HepG2 (cell line): Measurements from ENCODE around the gene ZNF888. TPM values are rescaled to one million over a fixed set of nuclear protein-coding genes. Genes with fewer than 3 reads are reported as not detected.
A peak's percentile ranks its signal among the peaks of the same experiment; 100 is the strongest.

Experiments
- ATAC-seq: fragments of 200-7000 bp; cut with Tn5 transposase; 3 replicates; pipeline ENCODE4 v1.9.1; 2020; ENCODE audit warnings: mild to moderate bottlenecking, moderate library complexity
- BruUV-seq: library from RNA; stranded (reverse); fragments of 400-500 nt; replicated peaks from 2 replicates; lab custom pipeline; 2021; lab: Mats Ljungman, UMichigan
- CTCF ChIA-PET: fragments of 300-600 bp; formaldehyde crosslinking; extraction: SDS; loops from one replicate; lab custom pipeline; 2021; ENCODE audit warnings: low total read pairs, inconsistent platforms, low intra/inter-chr PET ratio; lab: Yijun Ruan, JAX
- POLR2A ChIA-PET: fragments of 350-600 bp; sonication (Branson Sonifier 250); formaldehyde crosslinking; loops from one replicate; lab custom pipeline; 2020; ENCODE audit warnings: antibody characterized with exemption, inconsistent platforms; lab: Yijun Ruan, JAX
- DNase-seq: peaks from one replicate; pipeline ENCODE4 v3.0.0-alpha.2; 2015; ENCODE audit warnings: low spot score
- FAIRE-seq: peaks from 3 replicates; lab custom pipeline; 2011; peaks lifted over from hg19 to GRCh38; lab: Jason Lieb, UNC
- H2AFZ ChIP-seq: one replicate; pipeline ENCODE4 v1.6.1; 2011; ENCODE audit warnings: low read length, inconsistent platforms
- H3K27ac ChIP-seq: fragments of 300-600 bp; 3 replicates; pipeline ENCODE4 v1.8.0; 2011; ENCODE audit warnings: mixed run types, mild to moderate bottlenecking, mixed read lengths, low read length, inconsistent platforms; ENCODE audit not compliant: insufficient read depth; ENCODE audit errors: extremely low read length
- H3K27me3 ChIP-seq, 2 experiments: fragments of 200-600 bp in 1 of 2; 2 replicates in 1 of 2; 3 replicates in 1 of 2; pipeline versions ENCODE4 v1.6.0 to v1.8.0; 2011; ENCODE audit warnings: low read length in 2 of 2, mild to moderate bottlenecking in 2 of 2, moderate library complexity in 2 of 2, inconsistent platforms in 1 of 2; ENCODE audit not compliant: insufficient read depth in 2 of 2, control insufficient read depth in 1 of 2
- H3K36me3 ChIP-seq, 2 experiments: fragments of 200-600 bp in 1 of 2; replicated peaks in 1 of 2; 2 replicates in 1 of 2; 3 replicates in 1 of 2; pipeline versions ENCODE4 v1.5.1 to v1.8.0; 2011; ENCODE audit warnings: low read length in 2 of 2, inconsistent platforms in 1 of 2; ENCODE audit not compliant: insufficient read depth in 2 of 2, control insufficient read depth in 1 of 2
- H3K4me1 ChIP-seq: 2 replicates; pipeline ENCODE4 v1.5.1; 2012; ENCODE audit warnings: low read length, inconsistent platforms; ENCODE audit not compliant: insufficient read depth
- H3K4me2 ChIP-seq: 2 replicates; pipeline ENCODE4 v1.6.0; 2011; ENCODE audit warnings: low read depth, low read length, inconsistent platforms
- H3K4me3 ChIP-seq, 3 experiments: fragments of 200-600 bp in 1 of 3; sonication (generic), shearing (Covaris generic) in 1 of 3; replicated peaks in 1 of 3; 2 replicates each; pipeline ENCODE4 v1.5.1; 2011 to 2016; ENCODE audit warnings: low read length in 3 of 3, inconsistent platforms in 2 of 3, low read depth in 2 of 3, mild to moderate bottlenecking in 2 of 3, control low read depth in 1 of 3, mixed read lengths in 1 of 3; ENCODE audit not compliant: insufficient read depth in 1 of 3
- H3K79me2 ChIP-seq: one replicate; pipeline ENCODE4 v1.6.1; 2011; ENCODE audit warnings: low read length, inconsistent platforms; ENCODE audit not compliant: insufficient read depth
- H3K9ac ChIP-seq: 2 replicates; pipeline ENCODE4 v1.6.0; 2011; ENCODE audit warnings: mild to moderate bottlenecking, low read depth, low read length, inconsistent platforms; ENCODE audit not compliant: insufficient read depth
- H3K9me3 ChIP-seq: 2 replicates; pipeline ENCODE4 v1.5.1; 2012; ENCODE audit warnings: mild to moderate bottlenecking, low read length
- H4K20me1 ChIP-seq: 2 replicates; pipeline ENCODE4 v1.6.0; 2011; ENCODE audit warnings: inconsistent platforms, mild to moderate bottlenecking, low read length, moderate library complexity; ENCODE audit not compliant: insufficient read depth
- AFF4 ChIP-seq: sonication (generic); formaldehyde crosslinking; IDR thresholded peaks from 2 replicates; pipeline ENCODE4 v1.4.0; 2020; ENCODE audit warnings: missing genetic modification reagents
- HMGXB4 ChIP-seq, 2 experiments: sonication (generic) in 1 of 2; formaldehyde crosslinking in 1 of 2; IDR thresholded peaks; 2 replicates each; pipeline versions ENCODE4 v1.4.0 to v1.6.1; 2018 to 2020; ENCODE audit warnings: missing genetic modification reagents in 2 of 2, borderline replicate concordance in 1 of 2, low read depth in 1 of 2, mild to moderate bottlenecking in 1 of 2, missing biosample characterization in 1 of 2
- IKZF5 ChIP-seq: IDR thresholded peaks from 2 replicates; pipeline ENCODE4 v1.6.1; 2018; ENCODE audit warnings: missing genetic modification reagents, mild to moderate bottlenecking, missing compliant biosample characterization
- POLR2AphosphoS2 ChIP-seq: IDR thresholded peaks from 2 replicates; pipeline ENCODE4 v1.6.1; 2011; ENCODE audit warnings: low read depth, low read length, improper control_type of control experiment
- RFX3 ChIP-seq: IDR thresholded peaks from 2 replicates; pipeline ENCODE4 v1.6.1; 2016; ENCODE audit warnings: missing biosample characterization, missing genetic modification reagents
- ZNF121 ChIP-seq: sonication (generic); formaldehyde crosslinking; IDR thresholded peaks from 2 replicates; pipeline ENCODE4 v1.5.0; 2020; ENCODE audit warnings: mild to moderate bottlenecking, missing genetic modification reagents
- ZNF609 ChIP-seq: sonication (generic); formaldehyde crosslinking; IDR thresholded peaks from 2 replicates; pipeline ENCODE4 v1.4.0; 2020; ENCODE audit warnings: mild to moderate bottlenecking, missing genetic modification reagents, borderline replicate concordance
- ZNF639 ChIP-seq: conservative IDR thresholded peaks from 2 replicates; pipeline ENCODE4 v1.6.1; 2018; ENCODE audit warnings: missing genetic modification reagents
- WGBS: methylation state at CpG from one replicate; pipeline ENCODE4 v1.1.6; 2017; ENCODE audit warnings: low lambda C conversion rate; 5-methylcytosine and 5-hydroxymethylcytosine counted together
- in situ Hi-C: cut with HindIII; loops from 2 replicates; pipeline ENCODE4 v1.10.0; 2017; ENCODE audit warnings: low pct_unique_long_range_greater_than_20kb; ENCODE audit not compliant: extremely low pct_ligation_motif_present
- intact Hi-C: fragments of 100-400 bp; cut with micrococcal nuclease; formaldehyde crosslinking; loops from one replicate; pipeline ENCODE4 v1.10.0; 2022; ENCODE audit not compliant: unreplicated experiment
- polyA plus RNA-seq, 8 experiments: library from polyadenylated mRNA; depleted of rRNA in 3 of 8; stranded (reverse) in 7 of 8; unstranded in 1 of 8; fragments of >200 nt; fragmentation: Illumina TruSeq in 4 of 8; extraction: Trizol in 4 of 8; gene quantifications; 2 replicates each; pipeline versions ENCODE4 v1.2.1 to v1.2.3, GENCODE V29; 2011 to 2016; ENCODE audit warnings: low read depth in 4 of 8, missing spikeins in 1 of 8, mixed read lengths in 1 of 8; ENCODE audit not compliant: insufficient read depth in 1 of 8
- total RNA-seq, 5 experiments: library from RNA; depleted of rRNA; stranded (reverse); fragments of >200 nt; fragmentation: Illumina TruSeq; extraction: Trizol; gene quantifications; 2 replicates each; pipeline ENCODE4 v1.2.3, GENCODE V29; 2016; ENCODE audit warnings: low read depth in 1 of 5

Gene ZNF888
- total and polyA plus RNA-seq, 2 of the 13 experiments (the other 11 are each of a cell fraction or from before 2014, with no cell fraction given): 1.7 to 7.6 TPM

GRCh38 chr19:52945652-52946321 is 22.6 kb upstream of the ZNF888 start:
- TF ChIP-seq ZNF639: 0 out of 2 replicates have a peak, but pooled peaks have one; percentile 13
- 0 out of 2 replicates have a peak, but pooled peaks have one; percentile 4 for TF ChIP-seq ZNF609
- TF ChIP-seq ZNF121 (CRISPR knock-in tag): peak; percentile 74
- no peak for TF ChIP-seq AFF4 (CRISPR knock-in tag)
- 0 out of 4 replicates have a peak, but pooled peaks of 1 of the 2 experiments have one; percentile 11 for TF ChIP-seq HMGXB4 (CRISPR knock-in tag; IDR thresholded peaks at IDR 0.05; ENCODE audit: borderline replicate concordance in 1 of 2, low read depth in 1 of 2)
- TF ChIP-seq RFX3 (CRISPR knock-in tag): no peak
- no peak for TF ChIP-seq POLR2AphosphoS2
- TF ChIP-seq IKZF5 (CRISPR knock-in tag): no peak
- in situ Hi-C loops: no loop called here
- WGBS: 83% methylated on average over 24 of the region's 24 CpGs
- H3K36me3 ChIP-seq: peaks cover 6 to 15% of the 10 kb centered on the region in 2 experiments; a peak in 3 of 5 replicates
- ChIA-PET CTCF (no interaction called here), POLR2A (no interaction called here)
- no peak overlapping the region; a peak in 1 of 6 replicates for H3K4me3 ChIP-seq
- BruUV-seq: no TSS peak
- no peak overlapping the region for H2AFZ ChIP-seq
- peak; percentile 8; the same call in 1 of the 3 replicates for ATAC-seq
- intact Hi-C loops: loop anchor here (2.0 kb wide), 1 partner anchor 17 kb away; the partner anchor contains the start of gene ZNF816
- H3K9me3 ChIP-seq: peaks cover 26% of the 10 kb centered on the region
- peaks cover 41% of the 10 kb centered on the region for H3K4me1 ChIP-seq
- no peaks in the 10 kb centered on the region; a peak in 2 of 5 replicates for H3K27me3 ChIP-seq
- no peak for DNase-seq
- peaks cover 3% of the 10 kb centered on the region for H3K79me2 ChIP-seq
- no peak for FAIRE-seq
- peak overlapping the region; percentile 82; the same call in 1 of the 2 replicates for H3K4me2 ChIP-seq
- peak overlapping the region; percentile 90 for H3K27ac ChIP-seq
- H3K9ac ChIP-seq: peak overlapping the region; percentile 20; the same call in 1 of the 2 replicates
- H4K20me1 ChIP-seq: no peaks in the 10 kb centered on the region
